H1 (cell line): ENCODE results near the gene ADCY5.

Experiments used
- CREB1 ChIP-seq: IDR thresholded peaks from 2 replicates; pipeline ENCODE4 v1.6.1; 2012; ENCODE audit warnings: inconsistent platforms
- GABPA ChIP-seq: IDR thresholded peaks from 2 replicates; pipeline ENCODE4 v1.6.1; 2011; ENCODE audit warnings: mild to moderate bottlenecking, low read length, moderate library complexity, borderline replicate concordance; ENCODE audit not compliant: insufficient read depth
- MAFK ChIP-seq: IDR thresholded peaks from 2 replicates; pipeline ENCODE4 v1.6.1; 2012; ENCODE audit warnings: low read depth, mild to moderate bottlenecking, improper control_type of control experiment, low read length
- PHF8 ChIP-seq: fragments of 200-600 bp; sonication (generic); conservative IDR thresholded peaks from 2 replicates; pipeline ENCODE4 v1.7.1; 2012; ENCODE audit warnings: low read depth, mild to moderate bottlenecking, inconsistent platforms, low read length, moderate library complexity
- POLR2AphosphoS5 ChIP-seq: IDR thresholded peaks from 2 replicates; pipeline ENCODE4 v1.6.1; 2011; ENCODE audit warnings: low read depth, low read length
- RNF2 ChIP-seq: fragments of 200-900, 300-1000 bp; sonication (generic); IDR thresholded peaks from 2 replicates; pipeline ENCODE4 v1.7.1; 2016; ENCODE audit warnings: borderline replicate concordance, low read depth, mild to moderate bottlenecking, antibody characterized with exemption, low read length; ENCODE audit not compliant: poor library complexity, severe bottlenecking; ENCODE audit errors: missing control alignments
- SP1 ChIP-seq: IDR thresholded peaks from 2 replicates; pipeline ENCODE4 v1.6.1; 2011; ENCODE audit warnings: low read depth, low read length
- TAF7 ChIP-seq: optimal IDR thresholded peaks from 2 replicates; pipeline ENCODE3; 2011; ENCODE audit warnings: low read depth, mild to moderate bottlenecking, inconsistent platforms, low read length, moderate library complexity, borderline replicate concordance
- TF ChIP-seq, protein P1 (sequence below), 3 experiments: IDR thresholded peaks; 1 replicate in 2 of 3; 2 replicates in 1 of 3; pipeline versions ENCODE4 v1.5.1 to v1.6.1; 2011; ENCODE audit warnings: low read length in 3 of 3, mild to moderate bottlenecking in 3 of 3, inconsistent platforms in 2 of 3, low read depth in 1 of 3, moderate library complexity in 1 of 3; ENCODE audit not compliant: insufficient read depth in 1 of 3; ENCODE audit errors: control extremely low read depth in 1 of 3
- TF ChIP-seq, protein P2 (sequence below): IDR thresholded peaks from 2 replicates; pipeline ENCODE4 v1.6.1; 2012; ENCODE audit warnings: low read length, inconsistent platforms

DNA sequence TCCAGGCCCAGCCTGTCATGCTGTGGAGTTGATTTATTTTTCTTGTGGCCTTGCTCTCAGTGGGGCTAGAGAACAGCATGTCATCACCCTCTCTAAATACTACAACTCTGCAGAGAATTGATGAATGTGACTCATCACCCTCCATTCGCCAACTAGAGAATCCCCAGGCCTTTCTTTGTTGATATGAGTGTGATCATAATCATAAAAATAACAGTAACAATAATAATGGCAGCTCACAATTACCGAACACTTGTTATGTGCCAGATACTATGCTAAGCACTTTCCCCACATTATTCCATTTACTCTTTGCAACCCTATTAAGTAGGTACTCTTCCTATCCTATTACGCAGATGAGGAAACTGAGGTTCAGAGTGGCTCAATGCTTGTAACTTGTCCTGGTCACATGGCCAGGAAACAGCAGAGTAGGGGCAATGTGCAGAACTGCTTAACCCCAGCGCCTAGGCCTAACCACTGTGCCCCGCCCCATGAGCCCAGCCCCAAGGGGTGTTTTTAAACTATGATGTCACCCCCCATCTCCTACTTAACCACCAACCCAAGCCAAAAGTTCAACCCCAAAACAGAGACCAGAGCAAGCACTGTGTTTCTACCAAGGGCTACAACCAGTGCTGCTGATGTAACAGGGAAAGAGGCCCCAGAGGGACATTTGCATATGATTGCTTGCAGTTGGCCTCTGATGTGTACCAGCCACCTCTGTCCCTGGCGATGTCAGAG lies 104.5 kb downstream of the ADCY5 start:
- TF ChIP-seq RNF2 = no peak
- TF ChIP-seq, protein P1, sequence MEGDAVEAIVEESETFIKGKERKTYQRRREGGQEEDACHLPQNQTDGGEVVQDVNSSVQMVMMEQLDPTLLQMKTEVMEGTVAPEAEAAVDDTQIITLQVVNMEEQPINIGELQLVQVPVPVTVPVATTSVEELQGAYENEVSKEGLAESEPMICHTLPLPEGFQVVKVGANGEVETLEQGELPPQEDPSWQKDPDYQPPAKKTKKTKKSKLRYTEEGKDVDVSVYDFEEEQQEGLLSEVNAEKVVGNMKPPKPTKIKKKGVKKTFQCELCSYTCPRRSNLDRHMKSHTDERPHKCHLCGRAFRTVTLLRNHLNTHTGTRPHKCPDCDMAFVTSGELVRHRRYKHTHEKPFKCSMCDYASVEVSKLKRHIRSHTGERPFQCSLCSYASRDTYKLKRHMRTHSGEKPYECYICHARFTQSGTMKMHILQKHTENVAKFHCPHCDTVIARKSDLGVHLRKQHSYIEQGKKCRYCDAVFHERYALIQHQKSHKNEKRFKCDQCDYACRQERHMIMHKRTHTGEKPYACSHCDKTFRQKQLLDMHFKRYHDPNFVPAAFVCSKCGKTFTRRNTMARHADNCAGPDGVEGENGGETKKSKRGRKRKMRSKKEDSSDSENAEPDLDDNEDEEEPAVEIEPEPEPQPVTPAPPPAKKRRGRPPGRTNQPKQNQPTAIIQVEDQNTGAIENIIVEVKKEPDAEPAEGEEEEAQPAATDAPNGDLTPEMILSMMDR (IDR thresholded peaks at IDR 0.05; ENCODE audit: control extremely low read depth in 1 of 3, insufficient read depth in 1 of 3, low read depth in 1 of 3, low read length in 3 of 3) = no peak
- no peak for TF ChIP-seq SP1
- TF ChIP-seq POLR2AphosphoS5 = no peak
- no peak for TF ChIP-seq TAF7
- TF ChIP-seq GABPA = no peak
- TF ChIP-seq CREB1 = no peak
- TF ChIP-seq, protein P2, sequence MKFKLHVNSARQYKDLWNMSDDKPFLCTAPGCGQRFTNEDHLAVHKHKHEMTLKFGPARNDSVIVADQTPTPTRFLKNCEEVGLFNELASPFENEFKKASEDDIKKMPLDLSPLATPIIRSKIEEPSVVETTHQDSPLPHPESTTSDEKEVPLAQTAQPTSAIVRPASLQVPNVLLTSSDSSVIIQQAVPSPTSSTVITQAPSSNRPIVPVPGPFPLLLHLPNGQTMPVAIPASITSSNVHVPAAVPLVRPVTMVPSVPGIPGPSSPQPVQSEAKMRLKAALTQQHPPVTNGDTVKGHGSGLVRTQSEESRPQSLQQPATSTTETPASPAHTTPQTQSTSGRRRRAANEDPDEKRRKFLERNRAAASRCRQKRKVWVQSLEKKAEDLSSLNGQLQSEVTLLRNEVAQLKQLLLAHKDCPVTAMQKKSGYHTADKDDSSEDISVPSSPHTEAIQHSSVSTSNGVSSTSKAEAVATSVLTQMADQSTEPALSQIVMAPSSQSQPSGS = no peak
- TF ChIP-seq MAFK = no peak
- TF ChIP-seq PHF8 = no peak
